ENCODE results near the gene GPATCH4. TPM values are rescaled to one million over a fixed set of nuclear protein-coding genes. Genes with fewer than 3 reads are reported as not detected.

Gene GPATCH4
- total RNA-seq, 1 experiment from 2014 or later = 71.7 TPM

DNA sequence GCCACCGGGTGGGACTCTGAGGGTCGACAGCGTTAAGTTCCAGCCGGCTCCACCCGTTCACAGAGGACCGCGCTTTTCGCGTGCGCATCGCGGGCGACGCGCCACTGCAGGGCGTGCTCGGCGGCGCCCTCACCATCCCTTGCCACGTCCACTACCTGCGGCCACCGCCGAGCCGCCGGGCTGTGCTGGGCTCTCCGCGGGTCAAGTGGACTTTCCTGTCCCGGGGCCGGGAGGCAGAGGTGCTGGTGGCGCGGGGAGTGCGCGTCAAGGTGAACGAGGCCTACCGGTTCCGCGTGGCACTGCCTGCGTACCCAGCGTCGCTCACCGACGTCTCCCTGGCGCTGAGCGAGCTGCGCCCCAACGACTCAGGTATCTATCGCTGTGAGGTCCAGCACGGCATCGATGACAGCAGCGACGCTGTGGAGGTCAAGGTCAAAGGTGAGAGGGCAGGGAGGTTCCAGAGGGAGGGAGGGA lies 45.5 kb upstream of the GPATCH4 start:
- Histone ChIP-seq H3K4me2 (ENCODE audit: insufficient read depth, insufficient read length, low read length) (no peak overlapping the region), H3K23ac (ENCODE audit: insufficient read length, low read depth, low read length) (no peak overlapping the region), H2BK12ac (ENCODE audit: insufficient read length, low read depth, low read length) (no peak overlapping the region), H4K8ac (replicated peaks; ENCODE audit: insufficient read length, low read depth, low read length) (no peak overlapping the region), H3K18ac (ENCODE audit: insufficient read length, low read depth, low read length) (no peak overlapping the region), H3K9me3 (ENCODE audit: control insufficient read depth, low read depth, low read length) (no peaks in the 10 kb centered on the region), H2BK20ac (ENCODE audit: low read depth, low read length, poor library complexity, severe bottlenecking) (no peak overlapping the region), H2BK15ac (ENCODE audit: low read depth, low read length) (no peak overlapping the region), H3K79me1 (ENCODE audit: insufficient read depth, low read depth, low read length, poor library complexity, severe bottlenecking) (no peaks in the 10 kb centered on the region), H2BK120ac (ENCODE audit: low read depth, low read length, poor library complexity, severe bottlenecking) (no peak overlapping the region), H4K20me1 (ENCODE audit: control insufficient read depth, insufficient read depth, insufficient read length) (no peaks in the 10 kb centered on the region), H4K91ac (ENCODE audit: insufficient read length, low read depth, low read length) (no peak overlapping the region), H3K4me1 (ENCODE audit: insufficient read depth, low read length) (no peaks in the 10 kb centered on the region; the same call in 1 of the 2 replicates), H3K79me2 (ENCODE audit: insufficient read depth, low read length) (no peaks in the 10 kb centered on the region), H3T11ph (ENCODE audit: low read length) (no peak overlapping the region), H3K27me3 (ENCODE audit: insufficient read depth, low read length) (peaks cover 5% of the 10 kb centered on the region; the same call in 1 of the 2 replicates), H3K27ac (ENCODE audit: insufficient read length, low read depth, low read length) (no peak overlapping the region), H3K4ac (ENCODE audit: low read depth, low read length) (no peak overlapping the region), H2BK5ac (ENCODE audit: insufficient read length, low read length) (no peak overlapping the region), H2AK5ac (ENCODE audit: insufficient read length, low read length) (no peak overlapping the region), H2AFZ (ENCODE audit: low read length) (no peak overlapping the region), H3K14ac (ENCODE audit: insufficient read depth, low read length) (no peak overlapping the region), H3K23me2 (ENCODE audit: insufficient read length, low read depth, low read length, poor library complexity, severe bottlenecking) (peaks cover 6% of the 10 kb centered on the region), H3K56ac (ENCODE audit: insufficient read length, low read depth, low read length) (no peak overlapping the region), H3K9ac (ENCODE audit: extremely low read depth, insufficient read length, low read length) (no peak overlapping the region), H4K5ac (ENCODE audit: insufficient read length, low read depth, low read length) (no peak overlapping the region)
- H3K4me3 Mint-ChIP-seq = no peak overlapping the region
- no peaks in the 10 kb centered on the region for H3K36me3 Mint-ChIP-seq (ENCODE audit: insufficient read depth in 1 of 3, low read depth in 3 of 3)
- H3K27ac Mint-ChIP-seq = no peak overlapping the region
- no peak for DNase-seq
- no peaks in the 10 kb centered on the region; a peak in 1 of 5 replicates for H3K9me3 Mint-ChIP-seq
- WGBS (ENCODE audit: extremely low coverage, insufficient read length, low lambda C conversion rate) = no CpG with 5 or more reads among the region's 51 CpGs
- H3K27me3 Mint-ChIP-seq (ENCODE audit: low read depth) = peaks cover 94% of the 10 kb centered on the region
- peaks cover 11 to 13% of the 10 kb centered on the region in 2 experiments for H3K4me1 Mint-ChIP-seq
- TF ChIP-seq, protein P1, sequence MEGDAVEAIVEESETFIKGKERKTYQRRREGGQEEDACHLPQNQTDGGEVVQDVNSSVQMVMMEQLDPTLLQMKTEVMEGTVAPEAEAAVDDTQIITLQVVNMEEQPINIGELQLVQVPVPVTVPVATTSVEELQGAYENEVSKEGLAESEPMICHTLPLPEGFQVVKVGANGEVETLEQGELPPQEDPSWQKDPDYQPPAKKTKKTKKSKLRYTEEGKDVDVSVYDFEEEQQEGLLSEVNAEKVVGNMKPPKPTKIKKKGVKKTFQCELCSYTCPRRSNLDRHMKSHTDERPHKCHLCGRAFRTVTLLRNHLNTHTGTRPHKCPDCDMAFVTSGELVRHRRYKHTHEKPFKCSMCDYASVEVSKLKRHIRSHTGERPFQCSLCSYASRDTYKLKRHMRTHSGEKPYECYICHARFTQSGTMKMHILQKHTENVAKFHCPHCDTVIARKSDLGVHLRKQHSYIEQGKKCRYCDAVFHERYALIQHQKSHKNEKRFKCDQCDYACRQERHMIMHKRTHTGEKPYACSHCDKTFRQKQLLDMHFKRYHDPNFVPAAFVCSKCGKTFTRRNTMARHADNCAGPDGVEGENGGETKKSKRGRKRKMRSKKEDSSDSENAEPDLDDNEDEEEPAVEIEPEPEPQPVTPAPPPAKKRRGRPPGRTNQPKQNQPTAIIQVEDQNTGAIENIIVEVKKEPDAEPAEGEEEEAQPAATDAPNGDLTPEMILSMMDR (conservative IDR thresholded peaks at IDR 0.05) = no peak
